ENCODE measurements around the gene RFX4.
A peak's percentile ranks its signal among the peaks of the same experiment; 100 is the strongest.

RFX4 gene

GRCh38 chr12:106758349-106759110 lies 175.7 kb downstream of the RFX4 start:
- no peak for DNase-seq (ENCODE audit: low read depth in 1 of 2, low spot score in 1 of 2)

GRCh38 chr12:106759526-106760183 lies 176.9 kb downstream of the RFX4 start:
- no peak for DNase-seq (ENCODE audit: low read depth in 1 of 2, low spot score in 1 of 2)

- no peak for DNase-seq (ENCODE audit: low read depth in 1 of 2, low spot score in 1 of 2)
These were observed 177.4 kb downstream of the RFX4 start for GRCh38 chr12:106760184-106760531.

GRCh38 chr12:106764220-106764619 lies 181.4 kb downstream of the RFX4 start:
- no peak for DNase-seq (ENCODE audit: low read depth in 1 of 2, low spot score in 1 of 2)

GRCh38 chr12:106764738-106765137 lies 181.9 kb downstream of the RFX4 start:
- no peak for DNase-seq (ENCODE audit: low read depth in 1 of 2, low spot score in 1 of 2)

- no peak for DNase-seq (ENCODE audit: low read depth in 1 of 2, low spot score in 1 of 2)
These were observed 183.6 kb downstream of the RFX4 start for GRCh38 chr12:106766393-106766826.

- DNase-seq (ENCODE audit: low read depth in 1 of 2, low spot score in 1 of 2), result no peak
These were observed 184.4 kb downstream of the RFX4 start for GRCh38 chr12:106767206-106767605.

GRCh38 chr12:106767954-106768822 lies 185.4 kb downstream of the RFX4 start:
- no peak for DNase-seq (ENCODE audit: low read depth in 1 of 2, low spot score in 1 of 2)

GRCh38 chr12:106769078-106769477 lies 186.3 kb downstream of the RFX4 start:
- no peak for DNase-seq (ENCODE audit: low read depth in 1 of 2, low spot score in 1 of 2)

GRCh38 chr12:106769546-106769945 lies 186.7 kb downstream of the RFX4 start:
- no peak for DNase-seq (ENCODE audit: low read depth in 1 of 2, low spot score in 1 of 2)

- DNase-seq (ENCODE audit: low read depth in 1 of 2, low spot score in 1 of 2), result no peak
These were observed 188.6 kb downstream of the RFX4 start for GRCh38 chr12:106771425-106771824.

GRCh38 chr12:106773286-106774004 lies 190.6 kb downstream of the RFX4 start:
- no peak for DNase-seq (ENCODE audit: low read depth in 1 of 2, low spot score in 1 of 2)

- peak; percentile 53 to 68 for DNase-seq (ENCODE audit: low read depth in 1 of 2, low spot score in 1 of 2)
These were observed 191.4 kb downstream of the RFX4 start, which contains the start of gene RIC8B for GRCh38 chr12:106774005-106774807. RIC8B (plus strand) TSS chr12:106774682; CDS start chr12:106774746, 64 bp downstream.

GRCh38 chr12:106774808-106775524 lies 192.2 kb downstream of the RFX4 start:
- no peak for DNase-seq (ENCODE audit: low read depth in 1 of 2, low spot score in 1 of 2)

- DNase-seq (ENCODE audit: low read depth in 1 of 2, low spot score in 1 of 2), result no peak
These were observed 194.1 kb downstream of the RFX4 start for GRCh38 chr12:106776897-106777296.

- no peak for DNase-seq (ENCODE audit: low read depth in 1 of 2, low spot score in 1 of 2)
These were observed 197.3 kb downstream of the RFX4 start for GRCh38 chr12:106780010-106780631.

- no peak for DNase-seq (ENCODE audit: low read depth in 1 of 2, low spot score in 1 of 2)
These were observed 199.8 kb downstream of the RFX4 start for GRCh38 chr12:106782619-106783018.

GRCh38 chr12:106783515-106783914 lies 200.7 kb downstream of the RFX4 start:
- no peak for DNase-seq (ENCODE audit: low read depth in 1 of 2, low spot score in 1 of 2)

GRCh38 chr12:106790020-106790419 lies 207.2 kb downstream of the RFX4 start:
- DNase-seq (ENCODE audit: low read depth in 1 of 2, low spot score in 1 of 2), result no peak
